GM19023 (cell line): ENCODE data around the gene MCM3AP.

Experiments used
- ATAC-seq: cut with Tn5 transposase; IDR thresholded peaks from one replicate; pipeline ENCODE4 v1.9.1; 2021; ENCODE audit warnings: mild to moderate bottlenecking, moderate library complexity; ENCODE audit not compliant: unreplicated experiment

The MCM3AP gene

DNA sequence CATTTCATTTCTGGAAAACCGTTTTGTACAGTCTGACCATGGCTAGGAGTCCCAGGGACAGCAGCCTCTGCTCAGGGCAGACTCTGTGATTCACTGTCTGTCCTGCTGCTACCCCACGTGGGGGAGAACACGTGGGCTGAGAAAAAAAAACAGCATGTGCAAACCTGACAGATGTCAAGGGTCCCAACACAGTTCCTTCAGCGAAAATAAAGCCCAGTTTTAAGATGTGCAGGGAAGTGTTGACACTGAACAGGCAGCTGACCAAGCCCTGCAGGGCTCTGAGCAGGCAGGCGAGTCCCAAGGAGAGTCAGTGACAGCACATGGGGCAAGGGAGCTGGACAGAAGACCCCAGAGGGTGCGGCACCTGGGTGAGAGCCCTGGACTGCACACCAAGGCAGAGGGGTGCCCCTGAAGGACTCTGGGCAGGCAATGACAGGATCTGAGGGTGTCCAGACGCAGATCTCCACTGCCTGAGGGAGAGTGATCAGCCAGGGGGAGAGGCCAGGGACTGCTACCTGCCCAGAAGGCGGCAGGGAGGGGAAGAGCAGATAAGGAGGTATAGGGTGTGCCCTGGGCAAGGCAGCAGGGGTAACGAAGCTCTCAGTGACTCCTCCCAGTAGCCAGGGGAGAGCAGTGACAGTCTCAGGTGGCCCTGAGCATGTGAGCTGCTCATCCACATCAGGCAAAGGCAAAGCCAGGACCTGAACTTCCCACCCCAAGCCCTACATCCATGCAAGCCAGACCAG lies 96.0 kb downstream of the MCM3AP start:
- ATAC-seq: no peak

DNA sequence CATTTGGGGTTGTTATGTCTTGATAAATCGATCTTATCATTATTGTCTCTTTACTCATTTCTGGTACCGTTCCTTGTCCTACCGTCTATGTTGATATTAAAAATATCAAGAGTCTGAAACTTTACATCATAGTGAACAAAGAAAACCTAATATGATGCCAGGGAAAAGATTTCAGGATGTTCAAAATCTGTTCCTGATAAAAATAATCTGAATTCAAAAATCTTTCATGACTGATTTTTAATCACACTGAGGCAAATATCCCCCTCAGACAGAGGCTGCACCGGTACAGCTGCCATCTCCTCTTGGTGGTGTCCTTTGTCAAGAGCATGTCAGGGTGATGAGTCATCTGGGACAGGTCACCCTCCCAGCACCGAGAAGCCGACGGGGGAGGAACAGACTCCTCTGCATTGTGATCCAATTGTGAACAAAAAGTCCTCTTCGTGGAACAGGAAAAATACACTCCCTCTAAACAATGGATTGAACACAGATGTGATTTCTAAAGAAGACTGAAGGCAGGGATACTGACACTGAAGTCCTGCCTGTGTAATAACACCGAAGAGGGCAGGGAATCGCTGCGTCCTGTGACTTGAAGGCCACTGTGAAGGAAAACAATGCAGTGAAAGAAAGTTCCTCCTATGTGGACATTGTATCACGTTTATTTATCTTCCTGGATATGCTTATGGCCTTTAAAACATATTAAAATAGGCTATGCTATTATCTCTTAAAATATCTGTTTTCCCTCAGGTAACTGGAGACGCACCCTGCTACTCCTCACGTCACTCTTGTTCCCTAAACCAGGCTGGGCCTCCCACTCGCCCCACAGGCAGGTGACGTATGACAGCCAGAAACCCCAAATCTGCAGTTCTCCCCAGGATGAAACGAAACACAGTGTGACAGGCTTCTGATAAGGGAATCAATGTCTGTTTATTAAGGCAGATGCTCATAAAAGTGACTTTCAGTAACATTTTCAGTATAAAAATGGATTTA lies 96.9 kb downstream of the MCM3AP start:
- no peak for ATAC-seq

DNA sequence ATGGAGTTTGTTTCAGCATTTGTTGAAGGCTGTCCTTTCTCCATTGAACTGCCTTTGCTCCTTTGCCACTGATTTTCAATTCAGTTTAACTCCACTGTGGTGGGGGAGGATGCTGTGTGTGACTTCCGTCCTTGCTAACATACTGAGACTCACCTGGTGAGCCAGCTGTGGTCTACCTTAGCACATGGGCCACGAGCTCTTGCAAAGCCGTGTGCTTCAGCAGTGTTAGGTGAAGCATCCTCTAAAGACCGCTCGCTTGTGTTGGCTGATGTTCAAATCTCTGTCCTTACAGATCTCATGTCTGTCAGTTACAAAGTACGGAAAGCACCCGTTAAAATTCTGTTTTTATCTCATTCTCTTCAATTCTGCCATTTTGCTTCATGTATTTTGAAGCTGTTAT lies 97.6 kb downstream of the MCM3AP start:
- no peak for ATAC-seq

DNA sequence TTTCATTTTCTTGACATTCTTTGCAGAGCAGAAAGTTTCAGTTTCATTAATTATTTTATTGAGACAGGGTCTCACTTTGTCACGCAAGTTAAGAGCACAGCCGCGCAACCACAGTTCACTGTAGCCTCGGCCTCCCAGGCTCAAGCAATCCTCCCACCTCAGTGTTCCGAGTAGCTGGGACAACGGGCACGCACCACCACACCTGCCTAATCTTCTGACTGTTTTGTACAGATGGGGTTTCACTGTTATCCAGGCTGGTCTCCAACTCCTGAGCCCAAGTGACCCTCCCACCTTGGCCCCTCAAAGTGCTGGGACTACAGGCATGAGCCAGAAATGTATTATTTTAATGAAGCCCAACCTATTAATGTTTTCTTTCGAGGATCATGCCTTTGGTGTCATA lies 98.2 kb downstream of the MCM3AP start:
- no peak for ATAC-seq

DNA sequence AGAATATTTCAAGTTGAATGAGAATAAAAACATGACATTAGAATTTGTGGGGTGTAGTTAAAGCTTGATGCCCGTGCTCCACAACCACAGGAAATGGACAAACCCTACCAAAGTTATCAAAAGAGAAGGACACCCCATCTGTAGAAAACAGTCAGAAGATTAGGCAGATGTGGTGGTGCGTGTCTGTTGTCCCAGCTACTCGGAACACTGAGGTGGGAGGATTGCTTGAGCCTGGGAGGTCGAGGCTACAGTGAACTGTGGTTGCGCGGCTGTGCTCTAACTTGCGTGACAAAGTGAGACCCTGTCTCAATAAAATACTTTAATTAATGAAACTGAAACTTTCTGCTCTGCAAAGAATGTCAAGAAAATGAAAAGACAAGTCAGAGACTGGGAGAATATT lies 99.7 kb downstream of the MCM3AP start:
- ATAC-seq: no peak
